T-cell (primary cell): ENCODE results near the gene NPAS3. TPM values are rescaled to one million over a fixed set of nuclear protein-coding genes. Genes with fewer than 3 reads are reported as not detected.

ENCODE experiments used
- ATAC-seq, 4 experiments: fragments of 200-7000 bp in 3 of 4; fragments of 150-1000 bp in 1 of 4; cut with Tn5 transposase; replicated peaks in 1 of 4; 1 replicate in 3 of 4; 2 replicates in 1 of 4; pipeline ENCODE4 v1.10.0; 2021; ENCODE audit warnings: moderate library complexity in 3 of 4, mild to moderate bottlenecking in 2 of 4, moderate number of reproducible peaks in 1 of 4
- CTCF ChIA-PET, 2 donors: fragments of 300-600 bp; sonication (Branson Sonifier 250); formaldehyde crosslinking; loops; one replicate each; lab custom pipeline; 2022; ENCODE audit warnings: antibody characterized with exemption in 2 of 2; lab: Charles Lee
- POLR2A ChIA-PET, 2 donors: fragments of 300-600 bp; sonication (Branson Sonifier 250); formaldehyde crosslinking; loops; one replicate each; lab custom pipeline; 2022; ENCODE audit warnings: antibody characterized with exemption in 2 of 2; lab: Charles Lee
- DNase-seq, 35 experiments: peaks; one replicate each; pipeline versions ENCODE4 v3.0.0 to v3.0.0-alpha.2; 2013 to 2023
- H3K27ac ChIP-seq: one replicate; pipeline ENCODE4 v1.5.1; 2013; ENCODE audit warnings: low read length
- H3K27me3 ChIP-seq, 2 experiments: replicated peaks in 1 of 2; 1 replicate in 1 of 2; 2 replicates in 1 of 2; pipeline versions ENCODE4 v1.6.1 to v1.7.0; 2013; ENCODE audit warnings: low read length in 1 of 2, mixed read lengths in 1 of 2; ENCODE audit not compliant: control insufficient read depth in 2 of 2, insufficient read depth in 2 of 2; ENCODE audit errors: extremely low read depth in 1 of 2
- H3K36me3 ChIP-seq, 2 donors: 1 replicate in 1 of 2; 2 replicates in 1 of 2; pipeline versions ENCODE4 v1.6.1 to v1.7.0; 2013; ENCODE audit warnings: low read length in 1 of 2; ENCODE audit not compliant: control insufficient read depth in 2 of 2, insufficient read depth in 1 of 2; ENCODE audit errors: extremely low read depth in 1 of 2
- H3K4me1 ChIP-seq, 2 experiments: 1 replicate in 1 of 2; 2 replicates in 1 of 2; pipeline versions ENCODE4 v1.6.1 to v1.7.0; 2013; ENCODE audit warnings: low read length in 2 of 2, mixed read lengths in 1 of 2; ENCODE audit not compliant: insufficient read depth in 2 of 2, control insufficient read depth in 1 of 2; ENCODE audit errors: extremely low read depth in 1 of 2
- H3K4me3 ChIP-seq, 2 donors: 1 replicate in 1 of 2; 2 replicates in 1 of 2; pipeline versions ENCODE4 v1.5.1 to v1.7.0; 2013; ENCODE audit warnings: mild to moderate bottlenecking in 2 of 2, low read length in 1 of 2, moderate library complexity in 1 of 2; ENCODE audit not compliant: control insufficient read depth in 1 of 2; ENCODE audit errors: extremely low read depth in 1 of 2
- H3K9me3 ChIP-seq: 2 replicates; pipeline ENCODE4 v1.7.0; 2013
- H3K27ac Mint-ChIP-seq, 2 donors: one replicate each; pipeline ENCODE4 v1.8.0; 2020 to 2021; ENCODE audit warnings: mild to moderate bottlenecking in 2 of 2, mixed read lengths in 2 of 2
- H3K27me3 Mint-ChIP-seq, 2 donors: one replicate each; pipeline ENCODE4 v1.8.0; 2021 to 2022; ENCODE audit warnings: mixed read lengths in 2 of 2
- H3K36me3 Mint-ChIP-seq: one replicate; pipeline ENCODE4 v1.8.0; 2021; ENCODE audit warnings: mixed read lengths
- H3K4me1 Mint-ChIP-seq, 3 donors: one replicate each; pipeline ENCODE4 v1.8.0; 2020 to 2022; ENCODE audit warnings: mixed read lengths in 3 of 3, mild to moderate bottlenecking in 1 of 3
- H3K4me3 Mint-ChIP-seq, 3 donors: one replicate each; pipeline ENCODE4 v1.8.0; 2020 to 2022; ENCODE audit warnings: mild to moderate bottlenecking in 3 of 3, mixed read lengths in 3 of 3, moderate library complexity in 3 of 3
- H3K9me3 Mint-ChIP-seq, 3 donors: one replicate each; pipeline ENCODE4 v1.8.0; 2020 to 2022; ENCODE audit warnings: mixed read lengths in 3 of 3
- WGBS: methylation state at CpG from one replicate; pipeline ENCODE4 v1.1.5; 2013; ENCODE audit warnings: missing lambda C conversion rate; ENCODE audit not compliant: insufficient coverage; 5-methylcytosine and 5-hydroxymethylcytosine counted together
- total RNA-seq, 35 experiments: library from RNA in 6 of 35; stranded (reverse) in 6 of 35; fragments of 120-200 nt in 1 of 35; gene quantifications; one replicate each; pipeline versions ENCODE4 v1.2.1 to v1.2.4 and lab custom pipeline; 2013 to 2026

Gene NPAS3
- total RNA-seq, 5 donors from 2014 or later (not counting 1 experiment from before 2014, with no cell fraction given): 0.10 TPM; not detected in 4

GRCh38 chr14:33802737-33803136 is 864.1 kb downstream of the NPAS3 start:
- POLR2A ChIA-PET: no interaction called here
- WGBS: 40% methylated on average over 1 of the region's 2 CpGs
- Histone ChIP-seq H3K4me1 (peaks cover 0 to 2% of the 10 kb centered on the region in 2 experiments), H3K36me3 (no peaks in the 10 kb centered on the region), H3K27me3 (peaks cover 0 to 19% of the 10 kb centered on the region in 2 experiments), H3K27ac (no peak overlapping the region), H3K4me3 (no peak overlapping the region), H3K9me3 (no peaks in the 10 kb centered on the region)
- Mint-ChIP-seq H3K36me3 (no peaks in the 10 kb centered on the region), H3K4me3 (no peak overlapping the region), H3K27me3 (peaks cover 29 to 41% of the 10 kb centered on the region in 2 donors), H3K9me3 (peaks cover 0 to 3% (median 0%) of the 10 kb centered on the region in 3 donors), H3K27ac (no peak overlapping the region), H3K4me1 (peaks cover 3 to 6% (median 6%) of the 10 kb centered on the region in 3 donors)
- DNase-seq (no peak), ATAC-seq (no peak)
- CTCF ChIA-PET: interaction anchor here in 1 of 2 donors (1.0 kb wide), 1 partner anchor 10 kb away, joined by 5 read pairs; no protein-coding TSS in a partner anchor

- no peaks in the 10 kb centered on the region for H3K4me1 ChIP-seq
- no peaks in the 10 kb centered on the region for H3K36me3 ChIP-seq
- Mint-ChIP-seq H3K4me3 (no peak overlapping the region), H3K27ac (no peak overlapping the region), H3K9me3 (peaks cover 0 to 3% (median 0%) of the 10 kb centered on the region in 3 donors), H3K27me3 (peaks cover 22% of the 10 kb centered on the region in 2 donors), H3K4me1 (peaks cover 3 to 6% (median 6%) of the 10 kb centered on the region in 3 donors), H3K36me3 (no peaks in the 10 kb centered on the region)
- ChIA-PET CTCF (interaction anchor here (1.7 kb wide), 2 partner anchors 13 kb away, joined by 6 to 8 read pairs; no protein-coding TSS in a partner anchor), POLR2A (no interaction called here)
- DNase-seq (no peak), ATAC-seq (no peak)
- no peak overlapping the region for H3K4me3 ChIP-seq
- 21% methylated on average over 2 of the region's 2 CpGs for WGBS
- no peaks in the 10 kb centered on the region for H3K9me3 ChIP-seq
- H3K27ac ChIP-seq: no peak overlapping the region
- H3K27me3 ChIP-seq: peaks cover 0 to 6% of the 10 kb centered on the region in 2 experiments
Observed at GRCh38 chr14:33805593-33805992, 866.9 kb downstream of the NPAS3 start.

GRCh38 chr14:33806905-33807304 is 868.2 kb downstream of the NPAS3 start:
- H3K36me3 Mint-ChIP-seq: no peaks in the 10 kb centered on the region
- POLR2A ChIA-PET: no interaction called here
- 100% methylated on average over 1 of the region's 2 CpGs for WGBS

GRCh38 chr14:33808187-33808586 is 869.5 kb downstream of the NPAS3 start:
- Histone ChIP-seq H3K36me3 (no peaks in the 10 kb centered on the region), H3K9me3 (no peaks in the 10 kb centered on the region), H3K27me3 (peaks cover 0 to 2% of the 10 kb centered on the region in 2 experiments), H3K27ac (no peak overlapping the region), H3K4me1 (no peaks in the 10 kb centered on the region), H3K4me3 (no peak overlapping the region)
- no peak overlapping the region for H3K4me3 Mint-ChIP-seq
- no peak for DNase-seq
- H3K36me3 Mint-ChIP-seq: no peaks in the 10 kb centered on the region
- no peaks in the 10 kb centered on the region for H3K9me3 Mint-ChIP-seq
- no peak overlapping the region for H3K27ac Mint-ChIP-seq
- ChIA-PET CTCF (no interaction called here), POLR2A (no interaction called here)
- H3K4me1 Mint-ChIP-seq: no peaks in the 10 kb centered on the region
- 54% methylated on average over 3 of the region's 3 CpGs for WGBS
- no peak for ATAC-seq
- peaks cover 5 to 8% of the 10 kb centered on the region in 2 donors for H3K27me3 Mint-ChIP-seq

More at GRCh38 chr14:33806905-33807304, 868.2 kb downstream of the NPAS3 start:
- Mint-ChIP-seq H3K9me3 (no peaks in the 10 kb centered on the region), H3K27ac (no peak overlapping the region), H3K27me3 (peaks cover 12 to 14% of the 10 kb centered on the region in 2 donors), H3K4me3 (no peak overlapping the region), H3K4me1 (no peaks in the 10 kb centered on the region)
- Histone ChIP-seq H3K27me3 (peaks cover 0 to 2% of the 10 kb centered on the region in 2 experiments), H3K9me3 (no peaks in the 10 kb centered on the region), H3K4me1 (no peaks in the 10 kb centered on the region), H3K4me3 (no peak overlapping the region), H3K36me3 (no peaks in the 10 kb centered on the region), H3K27ac (no peak overlapping the region)
- DNase-seq (no peak), ATAC-seq (no peak)
- CTCF ChIA-PET: interaction anchor here (1.5 to 1.7 kb wide), 2 partner anchors 14 kb away, joined by 4 to 6 read pairs; no protein-coding TSS in a partner anchor

DNA sequence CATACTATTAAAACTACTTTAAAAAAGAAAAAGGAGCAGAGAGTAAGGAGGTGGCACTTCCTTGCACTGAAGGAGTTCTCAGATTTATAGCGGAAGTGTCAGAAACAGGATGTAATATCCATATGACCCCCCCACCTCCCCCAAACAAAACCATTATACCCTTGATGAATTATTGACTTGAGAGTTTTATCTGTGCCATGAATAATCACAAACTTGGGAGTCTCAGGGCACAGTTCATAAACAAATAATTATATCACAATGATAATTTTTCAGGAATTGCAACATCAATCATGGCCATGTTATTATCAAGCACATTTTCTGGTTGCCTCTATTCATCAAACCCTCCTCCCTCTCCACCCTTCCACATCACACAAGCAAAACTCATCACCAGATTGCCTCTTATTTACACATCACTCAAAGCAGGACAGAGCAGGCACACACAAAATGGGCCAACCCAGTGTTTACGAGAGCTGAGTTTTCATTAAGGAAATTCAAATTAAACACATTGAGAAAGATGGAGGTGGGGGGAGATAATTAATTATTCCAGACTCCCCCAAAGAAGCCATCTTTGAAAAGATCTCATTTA is 870.8 kb downstream of the NPAS3 start:
- no peak overlapping the region for H3K27ac Mint-ChIP-seq
- peaks cover 10 to 15% of the 10 kb centered on the region in 2 donors for H3K27me3 Mint-ChIP-seq
- no peaks in the 10 kb centered on the region for H3K36me3 ChIP-seq
- POLR2A ChIA-PET: no interaction called here
- WGBS: no CpG with 5 or more reads among the region's 2 CpGs
- H3K9me3 ChIP-seq: no peaks in the 10 kb centered on the region
- ATAC-seq (no peak), DNase-seq (no peak)
- peaks cover 0 to 5% (median 0%) of the 10 kb centered on the region in 3 donors for H3K9me3 Mint-ChIP-seq
- no peaks in the 10 kb centered on the region for H3K4me1 Mint-ChIP-seq
- no peaks in the 10 kb centered on the region for H3K36me3 Mint-ChIP-seq
- no peak overlapping the region for H3K4me3 ChIP-seq
- no peak overlapping the region for H3K27ac ChIP-seq
- H3K27me3 ChIP-seq: peaks cover 0 to 2% of the 10 kb centered on the region in 2 experiments
- H3K4me1 ChIP-seq: no peaks in the 10 kb centered on the region
- CTCF ChIA-PET: interaction anchor here in 1 of 2 donors (0.5 kb wide), 1 partner anchor 1077 kb away, joined by 3 read pairs; no protein-coding TSS in a partner anchor
- H3K4me3 Mint-ChIP-seq: no peak overlapping the region

GRCh38 chr14:33810308-33810707 is 871.6 kb downstream of the NPAS3 start:
- H3K36me3 Mint-ChIP-seq: no peaks in the 10 kb centered on the region
- Histone ChIP-seq H3K27me3 (peaks cover 0 to 2% of the 10 kb centered on the region in 2 experiments), H3K9me3 (no peaks in the 10 kb centered on the region), H3K27ac (no peak overlapping the region), H3K4me3 (no peak overlapping the region), H3K36me3 (no peaks in the 10 kb centered on the region), H3K4me1 (no peaks in the 10 kb centered on the region)
- H3K4me1 Mint-ChIP-seq: no peaks in the 10 kb centered on the region
- H3K27ac Mint-ChIP-seq: no peak overlapping the region
- ATAC-seq (no peak), DNase-seq (no peak)
- POLR2A ChIA-PET: no interaction called here
- CTCF ChIA-PET: interaction anchor here in 1 of 2 donors (0.5 kb wide), 1 partner anchor 1078 kb away, joined by 3 read pairs; no protein-coding TSS in a partner anchor
- WGBS: no CpG with 5 or more reads among the region's 6 CpGs
- H3K4me3 Mint-ChIP-seq: no peak overlapping the region
- H3K27me3 Mint-ChIP-seq: peaks cover 10 to 15% of the 10 kb centered on the region in 2 donors
- H3K9me3 Mint-ChIP-seq: peaks cover 0 to 5% (median 0%) of the 10 kb centered on the region in 3 donors
